Measurements from ENCODE around the gene CUX1. TPM values are rescaled to one million over a fixed set of nuclear protein-coding genes. Genes with fewer than 3 reads are reported as not detected.
"Not testable (repeated sequence)": the region's sequence is repeated elsewhere in the genome, so short reads cannot be mapped to it uniquely, and the experiment has no call there.

Gene CUX1
- polyA plus RNA-seq, 3 donors = 22.4 to 47.5 (median 40.9) TPM

DNA sequence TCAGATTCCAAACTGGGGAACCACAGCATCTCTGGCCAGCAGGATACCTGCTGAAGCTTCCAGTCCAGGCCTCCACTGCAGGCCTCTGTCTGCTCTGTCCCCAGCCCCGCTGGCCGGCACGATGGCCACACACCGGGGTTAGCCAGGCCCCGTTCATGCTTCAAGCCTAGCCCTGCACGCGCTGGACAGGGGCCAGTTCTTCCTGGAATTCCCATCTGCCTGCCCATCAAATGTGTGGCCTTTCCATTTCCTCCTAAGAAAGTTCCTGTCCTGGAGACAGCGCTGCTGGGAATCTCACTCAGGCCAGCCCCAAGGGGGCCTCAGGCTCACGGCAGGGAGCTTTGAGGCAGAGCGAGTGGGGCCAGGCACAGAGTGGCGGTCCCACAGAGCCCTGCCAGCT, 487.2 kb downstream of the CUX1 start:
- WGBS, 3 donors = 60 to 76% (median 75%) methylated on average over 11 of the region's 11 CpGs
- no peak overlapping the region for H3K27ac ChIP-seq (ENCODE audit: low read depth, low read length)

DNA sequence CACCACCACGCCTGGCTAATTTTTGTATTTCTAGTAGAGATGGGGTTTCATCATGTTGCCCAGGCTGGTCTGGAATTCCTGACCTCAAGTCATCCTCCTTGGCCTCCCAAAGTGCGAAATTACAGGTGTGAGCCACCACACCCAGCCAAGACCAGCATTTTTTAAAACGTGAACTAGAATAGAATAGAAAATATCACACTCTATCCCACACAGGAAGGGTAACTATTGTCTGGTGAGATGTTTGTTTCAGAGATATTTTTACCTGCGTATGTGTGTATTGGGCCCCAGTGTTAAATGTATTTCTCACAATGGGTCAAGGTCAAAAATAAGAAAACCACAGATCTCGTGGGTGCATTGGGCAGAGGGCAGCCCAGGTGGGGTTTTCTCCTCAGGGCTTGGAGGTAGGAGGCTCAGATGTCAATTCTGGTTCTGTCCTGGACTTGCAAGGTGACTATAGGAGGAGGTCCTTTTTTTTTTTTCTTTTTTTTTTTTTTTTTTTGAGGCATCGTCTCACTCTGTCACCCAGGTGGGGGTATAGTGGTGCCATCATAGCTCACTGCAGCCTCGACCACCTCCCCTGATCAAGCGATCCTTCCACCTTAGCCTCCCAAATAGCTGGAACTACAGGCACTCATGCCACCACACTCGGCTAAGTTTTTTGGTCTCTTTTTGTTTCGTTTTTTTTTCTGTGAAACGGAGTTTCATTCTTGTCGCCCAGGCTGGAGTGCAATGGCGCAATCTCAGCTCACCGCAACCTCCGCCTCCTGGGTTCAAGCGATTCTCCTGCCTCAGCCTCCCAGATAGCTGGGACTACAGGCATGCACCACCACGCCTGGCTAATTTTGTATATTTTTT, 488.2 kb downstream of the CUX1 start:
- 89 to 92% (median 91%) methylated on average over 17 of the region's 17 CpGs for WGBS, 3 donors
- H3K27ac ChIP-seq (ENCODE audit: low read depth, low read length) = no peak overlapping the region

DNA sequence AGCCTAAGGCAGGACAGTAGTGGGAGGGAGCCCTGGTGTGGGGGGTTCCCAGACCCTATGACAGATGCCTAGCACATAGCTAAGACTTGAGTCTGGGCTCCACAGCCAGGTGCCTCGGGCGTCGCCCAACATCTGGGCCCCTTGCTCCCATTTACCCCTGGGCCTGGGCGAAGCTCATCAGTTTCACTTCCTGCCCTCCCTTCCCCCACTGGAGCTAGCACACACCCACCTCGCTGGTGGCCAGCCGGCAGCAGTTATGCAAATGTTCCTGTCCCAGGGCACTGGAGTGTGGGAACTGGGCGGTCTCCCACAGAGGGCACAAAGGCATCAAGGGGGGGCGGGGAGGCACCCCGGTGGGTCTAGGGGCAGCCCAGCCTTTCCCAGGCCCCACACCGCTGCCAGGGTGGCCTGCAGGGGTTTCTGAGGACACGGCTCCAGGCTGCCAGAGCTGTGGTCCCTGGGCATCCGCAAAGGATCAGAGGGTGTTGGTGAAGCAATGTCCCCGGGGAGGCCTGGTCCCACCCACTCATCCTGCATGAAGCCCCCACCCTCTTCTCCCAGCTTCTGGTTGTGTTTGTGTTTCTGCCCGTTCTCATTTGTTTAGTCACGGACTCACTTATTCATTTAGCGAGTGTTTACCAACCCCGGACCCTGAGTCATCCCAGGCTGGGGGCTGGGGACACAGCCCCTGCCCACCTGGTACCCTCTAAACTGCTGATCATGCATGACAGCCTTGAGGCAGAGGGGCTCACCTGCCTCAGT, 489.7 kb downstream of the CUX1 start:
- 40 to 56% (median 47%) methylated on average over 14 to 17 of the region's 17 CpGs for WGBS, 3 donors
- no peak overlapping the region for H3K27ac ChIP-seq (ENCODE audit: low read depth, low read length)

DNA sequence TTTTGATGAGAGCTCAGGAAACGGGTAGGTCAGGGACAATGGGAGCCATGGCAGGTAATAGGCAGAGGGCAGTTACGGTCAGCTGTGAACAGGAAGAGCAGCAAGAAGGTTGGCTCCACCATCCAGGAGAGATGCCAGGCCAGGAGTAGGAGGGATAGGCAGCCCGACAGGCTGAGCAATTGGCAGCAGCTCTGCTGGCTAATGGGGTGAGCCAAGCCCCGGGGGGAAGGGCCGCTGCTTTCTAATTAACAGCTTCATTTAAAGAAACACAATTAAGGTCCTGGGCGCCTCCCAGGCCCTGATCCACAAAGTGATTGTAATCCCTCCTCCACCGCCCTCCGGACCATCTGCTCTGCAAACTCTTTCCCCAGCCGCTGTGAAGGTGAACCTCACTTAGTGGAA, 493.0 kb downstream of the CUX1 start:
- no peak overlapping the region for H3K27ac ChIP-seq (ENCODE audit: low read depth, low read length)
- WGBS, 3 donors = 85 to 89% (median 86%) methylated on average over 9 of the region's 9 CpGs

DNA sequence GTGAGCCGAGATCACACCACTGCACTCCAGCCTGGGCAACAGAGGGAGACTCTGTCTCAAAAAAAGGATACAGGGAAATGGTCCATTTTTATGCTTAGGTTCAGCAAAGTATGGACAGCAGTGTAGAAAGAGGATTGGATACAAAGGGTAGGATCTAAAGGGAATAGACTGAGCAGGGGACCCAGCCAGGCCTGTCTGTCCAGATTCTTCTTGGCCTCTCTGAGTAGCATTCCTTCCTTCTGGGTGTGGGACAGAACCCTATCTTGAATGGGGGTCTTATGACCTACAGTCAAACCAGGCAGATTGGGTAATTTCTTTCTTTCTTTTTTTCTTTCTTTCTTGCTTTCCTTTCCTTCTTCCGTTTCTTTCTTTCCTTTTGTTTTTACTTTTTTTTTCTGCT, 494.9 kb downstream of the CUX1 start:
- 85 to 94% (median 93%) methylated on average over 2 of the region's 2 CpGs for WGBS, 3 donors
- H3K27ac ChIP-seq (ENCODE audit: low read depth, low read length) = no peak overlapping the region

DNA sequence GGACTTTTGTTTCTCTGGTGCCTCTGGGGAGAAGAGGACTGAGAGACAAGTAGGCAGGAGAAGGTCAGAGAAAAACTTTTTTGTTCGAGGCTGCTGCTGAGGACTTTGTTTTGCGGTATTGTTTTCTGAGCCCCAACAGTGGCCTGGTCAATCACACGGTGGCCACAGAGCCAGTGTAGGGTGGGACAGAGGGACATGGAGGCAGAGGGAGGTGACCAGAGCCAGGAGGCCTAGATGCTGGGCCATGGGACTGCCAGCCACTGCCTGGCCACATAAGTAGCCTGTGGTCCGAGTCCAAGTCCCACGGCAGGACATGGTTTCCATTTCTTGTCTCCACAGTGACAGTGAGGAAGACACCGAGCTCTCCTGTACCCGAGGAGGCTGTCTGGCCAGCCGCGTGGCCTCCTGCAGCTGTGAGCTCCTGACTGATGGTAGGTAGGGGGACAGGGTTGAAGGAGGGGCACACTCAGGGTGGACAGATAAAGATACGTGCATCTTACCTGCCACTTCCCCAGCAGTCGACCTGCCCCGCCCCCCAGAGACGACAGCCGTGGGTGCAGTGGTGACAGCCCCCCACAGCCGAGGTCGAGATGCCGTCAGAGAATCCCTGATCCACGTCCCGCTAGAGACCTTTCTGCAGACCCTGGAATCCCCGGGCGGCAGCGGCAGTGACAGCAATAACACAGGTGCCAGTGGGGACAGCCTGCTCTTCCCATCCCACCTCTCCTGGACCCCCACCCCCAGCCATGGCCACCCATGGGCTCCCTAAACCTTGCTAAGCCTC, 496.8 kb downstream of the CUX1 start:
- H3K27ac ChIP-seq (ENCODE audit: low read depth, low read length) = no peak overlapping the region
- 90 to 92% (median 92%) methylated on average over 19 to 22 of the region's 22 CpGs for WGBS, 3 donors

DNA sequence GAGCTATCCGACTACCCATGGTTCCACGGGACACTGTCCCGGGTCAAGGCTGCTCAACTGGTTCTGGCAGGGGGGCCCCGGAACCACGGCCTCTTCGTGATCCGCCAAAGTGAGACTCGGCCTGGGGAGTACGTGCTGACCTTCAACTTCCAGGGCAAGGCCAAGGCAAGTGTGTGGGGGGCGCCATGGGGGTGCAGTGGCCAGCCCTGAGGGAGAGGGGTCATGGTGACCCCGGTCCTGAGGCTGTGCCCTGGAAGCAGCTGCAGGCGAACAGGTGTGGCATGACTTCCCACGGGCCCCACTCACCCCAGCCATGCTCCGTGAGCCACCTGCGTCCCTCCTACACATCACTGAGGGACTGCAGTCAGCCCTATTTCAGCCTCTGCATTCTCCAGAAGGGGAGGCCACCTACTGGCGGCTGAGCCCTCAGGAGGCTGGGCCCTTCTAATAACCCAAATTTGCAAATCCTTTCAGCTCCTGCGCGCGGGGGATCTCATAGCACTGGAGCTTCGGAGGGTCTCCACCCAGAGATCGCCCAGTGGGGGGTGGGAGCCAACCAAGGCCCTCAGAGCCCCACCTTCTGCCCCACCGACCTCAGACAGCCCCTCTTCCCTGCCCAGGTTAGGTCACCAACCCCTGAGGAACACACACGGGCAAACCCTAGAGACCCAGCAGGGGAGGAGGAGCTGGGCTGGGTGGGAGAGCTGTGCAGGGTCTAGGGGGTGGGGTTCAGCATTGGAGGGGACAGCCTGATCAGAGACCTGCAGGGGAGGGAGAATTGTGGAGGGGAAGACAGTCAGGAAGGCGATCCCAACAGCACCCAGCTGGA, 500.0 kb downstream of the CUX1 start:
- no peak overlapping the region for H3K27ac ChIP-seq (ENCODE audit: low read depth, low read length)
- 88 to 90% (median 88%) methylated on average over 22 to 24 of the region's 24 CpGs for WGBS, 3 donors

DNA sequence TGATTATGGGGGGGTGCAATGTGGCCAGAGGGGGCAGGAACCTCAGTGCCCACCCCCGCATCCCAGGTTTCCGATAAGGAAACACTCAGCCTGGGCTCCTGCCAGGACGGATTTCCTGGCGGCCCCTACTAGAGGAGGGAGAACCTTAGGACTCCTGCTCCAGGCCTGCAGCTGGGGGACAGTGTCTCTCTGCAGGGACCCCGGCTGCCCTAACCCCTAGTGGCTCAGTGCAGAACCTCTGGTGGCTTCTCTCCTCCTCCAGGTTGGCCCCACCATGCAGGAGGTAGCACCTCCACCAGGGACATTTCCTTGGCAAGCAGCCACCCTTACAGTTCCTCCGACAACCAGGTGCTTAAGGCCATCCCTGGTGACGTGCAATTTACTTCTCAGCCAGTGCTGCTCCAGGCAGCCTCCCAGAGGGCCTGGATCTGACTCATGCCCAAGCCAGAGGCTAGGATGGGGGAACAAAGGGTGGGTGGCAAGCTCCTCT, 501.1 kb downstream of the CUX1 start:
- WGBS, 3 donors = 61 to 81% (median 71%) methylated on average over 7 of the region's 7 CpGs
- no peak overlapping the region for H3K27ac ChIP-seq (ENCODE audit: low read depth, low read length)

DNA sequence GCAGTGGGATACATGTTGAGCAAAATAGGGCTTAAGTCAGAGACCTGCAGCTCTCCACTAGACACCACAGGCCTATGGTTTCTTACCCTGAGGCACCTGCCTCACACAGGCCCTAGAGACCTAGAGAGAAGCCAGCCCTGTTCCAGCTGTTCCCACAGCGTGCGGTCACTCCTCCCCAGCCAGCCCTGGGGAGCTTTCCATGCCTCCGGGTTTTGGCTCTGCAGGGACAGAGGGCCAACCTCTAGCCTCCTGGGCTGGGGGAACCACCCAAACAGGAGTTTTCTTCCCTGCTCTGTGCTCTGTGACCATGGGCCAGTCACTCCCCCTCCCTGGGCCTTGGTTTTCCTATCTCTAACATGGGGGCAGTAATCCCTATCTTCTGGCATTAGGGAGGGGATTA, 502.2 kb downstream of the CUX1 start:
- H3K27ac ChIP-seq (ENCODE audit: low read depth, low read length) = no peak overlapping the region
- WGBS, 3 donors = 78 to 96% (median 84%) methylated on average over 3 of the region's 3 CpGs

DNA sequence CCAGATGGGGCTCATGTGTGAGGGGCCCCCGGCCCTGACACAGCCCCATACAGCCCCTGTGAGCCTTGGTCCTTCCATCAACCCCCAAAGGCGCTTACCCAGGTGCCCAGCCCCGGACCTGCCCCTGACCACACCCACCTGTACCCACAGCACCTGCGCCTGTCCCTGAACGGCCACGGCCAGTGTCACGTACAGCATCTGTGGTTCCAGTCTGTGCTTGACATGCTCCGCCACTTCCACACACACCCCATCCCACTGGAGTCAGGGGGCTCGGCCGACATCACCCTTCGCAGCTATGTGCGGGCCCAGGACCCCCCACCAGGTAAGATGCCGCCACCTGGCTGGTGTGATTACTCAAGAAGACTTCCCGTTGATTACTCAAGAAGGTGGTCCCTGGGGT, 502.8 kb downstream of the CUX1 start:
- 93 to 96% (median 95%) methylated on average over 13 to 14 of the region's 14 CpGs for WGBS, 3 donors
- H3K27ac ChIP-seq (ENCODE audit: low read depth, low read length) = no peak overlapping the region

DNA sequence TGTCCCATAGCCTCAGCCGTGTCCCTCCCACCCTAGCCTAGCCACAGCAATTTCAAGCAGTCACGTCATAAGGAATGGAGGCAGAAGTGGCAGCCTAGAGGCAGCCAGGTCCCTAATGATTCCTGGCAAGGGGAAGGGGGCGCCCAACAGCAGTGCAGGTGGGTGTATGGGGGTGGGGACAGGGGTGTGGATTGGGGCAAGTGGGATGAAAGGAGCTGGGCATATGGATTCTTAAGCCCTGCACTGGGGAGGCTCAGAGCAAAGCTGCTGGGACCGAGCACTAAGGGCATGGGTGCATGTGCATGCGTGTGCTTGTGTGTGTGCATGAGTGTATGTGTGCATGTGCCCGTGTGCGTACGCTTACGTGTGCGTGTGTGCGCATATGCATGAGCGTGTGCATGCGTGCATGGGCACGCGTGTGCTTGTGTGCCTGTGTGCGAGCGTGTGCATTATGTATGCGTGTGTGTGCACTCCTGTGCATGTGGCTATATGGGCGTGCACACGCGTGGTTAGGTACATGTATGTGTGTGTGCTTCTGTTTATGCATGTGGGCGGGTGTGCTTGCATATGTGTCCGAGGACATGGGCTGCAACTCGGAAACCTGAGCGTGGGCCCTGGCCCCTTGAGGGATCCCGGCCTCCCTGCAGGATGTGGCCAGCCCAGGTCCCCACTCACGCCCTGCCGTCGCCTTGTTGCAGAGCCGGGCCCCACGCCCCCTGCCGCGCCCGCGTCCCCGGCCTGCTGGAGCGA, 503.4 kb downstream of the CUX1 start:
- H3K27ac ChIP-seq (ENCODE audit: low read depth, low read length) = no peak overlapping the region
- WGBS, 3 donors = 73 to 83% (median 78%) methylated on average over 37 of the region's 37 CpGs

DNA sequence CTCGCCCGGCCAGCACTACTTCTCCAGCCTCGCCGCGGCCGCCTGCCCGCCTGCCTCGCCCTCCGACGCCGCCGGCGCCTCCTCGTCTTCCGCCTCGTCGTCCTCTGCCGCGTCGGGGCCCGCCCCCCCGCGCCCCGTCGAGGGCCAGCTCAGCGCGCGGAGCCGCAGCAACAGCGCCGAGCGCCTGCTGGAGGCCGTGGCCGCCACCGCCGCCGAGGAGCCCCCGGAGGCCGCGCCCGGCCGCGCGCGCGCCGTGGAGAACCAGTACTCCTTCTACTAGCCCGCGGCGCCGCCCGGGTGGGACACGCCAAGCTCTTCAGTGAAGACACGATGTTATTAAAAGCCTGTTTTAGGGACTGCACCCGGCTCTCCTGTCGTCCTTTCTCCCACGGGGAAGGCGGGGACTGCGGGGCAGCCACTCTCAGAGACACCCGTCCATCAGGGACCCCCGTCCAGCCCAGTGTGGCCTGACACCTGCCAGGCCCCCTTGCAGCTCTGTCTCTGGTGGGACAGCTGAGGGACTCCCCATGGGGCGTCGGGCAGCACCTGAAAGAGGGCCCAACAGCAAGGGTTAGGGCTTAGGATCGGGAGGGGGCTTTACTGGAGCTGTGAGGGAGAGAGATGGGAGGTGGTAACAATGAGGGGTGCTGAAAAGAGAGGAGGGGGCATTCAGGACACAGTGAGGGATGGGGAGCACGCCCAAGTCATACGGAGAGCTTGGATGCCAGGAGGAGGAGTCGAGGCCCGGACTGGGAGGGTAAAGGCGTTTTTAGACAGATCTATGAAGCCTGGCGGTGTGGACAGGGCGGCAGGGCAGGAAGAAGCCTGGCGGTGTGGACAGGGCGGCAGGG, 504.1 kb downstream of the CUX1 start:
- no peak overlapping the region for H3K27ac ChIP-seq (ENCODE audit: low read depth, low read length)
- 39 to 53% (median 45%) methylated on average over 63 to 73 of the region's 73 CpGs for WGBS, 3 donors

DNA sequence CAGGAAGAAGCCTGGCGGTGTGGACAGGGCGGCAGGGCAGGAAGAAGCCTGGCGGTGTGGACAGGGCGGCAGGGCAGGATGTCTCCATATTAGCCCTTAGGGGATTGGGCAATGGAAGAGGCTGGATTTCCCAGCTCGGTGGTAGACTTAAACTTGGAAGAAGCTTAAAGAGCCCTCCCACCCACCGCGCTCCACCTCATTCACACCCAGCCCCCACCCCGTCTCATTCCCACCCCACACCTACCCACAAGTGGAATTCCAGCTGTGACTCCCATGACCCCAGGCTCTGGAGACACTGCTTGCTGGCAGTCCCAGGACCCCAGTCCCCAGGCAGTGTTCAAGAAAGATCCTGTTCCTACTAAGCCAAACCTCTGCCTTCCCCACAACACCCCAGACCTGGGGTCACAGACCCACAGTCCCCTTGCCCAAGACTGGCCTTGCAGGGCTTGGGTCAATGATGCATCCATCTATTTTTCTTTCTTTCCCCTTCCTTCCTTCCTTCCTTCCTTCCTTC, 504.8 kb downstream of the CUX1 start:
- 32 to 64% (median 54%) methylated on average over 4 to 8 of the region's 8 CpGs for WGBS, 3 donors
- no peak overlapping the region for H3K27ac ChIP-seq (ENCODE audit: low read depth, low read length)

DNA sequence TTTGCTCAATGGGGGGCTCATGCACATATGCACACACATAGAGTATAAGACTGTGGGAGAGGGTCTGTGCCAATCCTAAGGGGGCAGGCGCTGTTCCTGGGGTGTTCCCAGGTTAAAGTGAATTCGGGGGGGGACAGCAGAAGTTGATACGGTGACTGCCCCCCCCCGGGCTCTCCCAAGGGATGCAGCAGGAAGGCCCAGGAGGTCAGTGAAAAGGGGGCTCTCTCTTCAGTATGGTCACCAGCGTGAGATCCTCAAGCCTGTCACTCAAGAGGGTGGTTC, 506.4 kb downstream of the CUX1 start:
- WGBS, 3 donors = 72 to 92% (median 85%) methylated on average over 5 of the region's 5 CpGs
- H3K27ac ChIP-seq (ENCODE audit: low read depth, low read length) = no peak overlapping the region

DNA sequence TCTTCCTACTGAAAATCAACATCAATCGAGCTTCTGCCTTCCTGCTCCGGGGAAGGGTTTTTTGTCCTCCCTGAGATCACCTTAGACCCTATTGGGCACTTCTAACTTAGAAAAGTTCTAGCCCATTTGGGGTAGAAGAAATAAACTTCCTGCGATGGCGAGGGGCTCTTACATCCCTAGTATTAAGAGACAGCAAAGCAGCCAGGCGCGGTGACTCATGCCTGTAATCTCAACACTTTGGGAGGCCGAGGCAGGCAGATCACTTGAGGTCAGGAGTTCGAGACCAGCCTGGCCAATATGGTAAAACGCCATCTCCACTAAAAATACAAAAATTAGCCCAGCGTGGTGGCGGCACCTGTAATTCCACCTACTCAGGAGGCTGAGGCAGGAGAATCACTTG, 507.7 kb downstream of the CUX1 start:
- H3K27ac ChIP-seq (ENCODE audit: low read depth, low read length) = not testable (repeated sequence)
- 86 to 94% (median 94%) methylated on average over 11 of the region's 11 CpGs for WGBS, 3 donors

DNA sequence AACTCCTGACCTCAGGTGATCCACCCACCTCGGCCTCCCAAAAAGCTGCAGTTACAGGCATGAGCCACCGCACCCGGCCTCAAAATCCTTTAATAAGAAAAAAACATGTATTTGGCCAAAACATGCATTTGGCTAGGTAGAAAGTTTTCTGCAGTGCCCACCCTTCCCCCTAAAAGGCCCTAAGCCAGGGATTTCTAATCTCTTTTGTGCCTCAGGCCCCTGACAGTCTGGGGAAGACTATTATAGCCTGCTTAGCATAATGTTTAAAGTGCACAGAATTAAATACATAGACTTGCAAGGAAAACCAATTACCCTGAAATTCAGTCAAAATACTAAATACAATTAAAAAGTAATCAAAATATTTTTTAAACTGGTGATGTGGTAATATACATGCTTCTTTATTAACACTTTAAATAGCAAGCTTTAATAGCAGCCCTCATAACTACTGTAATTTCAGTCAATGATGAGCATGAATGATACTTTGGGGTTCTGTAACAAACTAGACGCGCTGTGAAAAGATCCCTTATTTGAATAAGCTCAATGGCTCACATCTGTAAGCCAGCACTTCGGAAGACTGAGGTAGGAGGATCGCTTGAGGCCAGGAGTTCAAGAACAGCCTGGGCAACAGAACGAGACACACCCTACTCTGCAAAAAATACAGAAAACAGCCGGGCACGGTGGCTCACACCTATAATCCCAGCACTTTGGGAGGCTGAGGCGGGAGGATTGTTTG, 508.9 kb downstream of the CUX1 start:
- no peak overlapping the region for H3K27ac ChIP-seq (ENCODE audit: low read depth, low read length)
- WGBS, 3 donors = 82 to 91% (median 88%) methylated on average over 11 of the region's 11 CpGs
